WERI-Rb-1 (cell line): Measurements from ENCODE around the gene ANXA6.

Experiments used
- DNase-seq: peaks from one replicate; pipeline ENCODE4 v3.0.0-alpha.2; 2020
- H3K27ac ChIP-seq: fragments of 250-450 bp; sonication (Bioruptor Pico); 2 replicates; pipeline ENCODE4 v1.5.1; 2020; ENCODE audit warnings: mild to moderate bottlenecking, moderate library complexity
- H3K27me3 ChIP-seq: fragments of 250-450 bp; sonication (Bioruptor Pico); 2 replicates; pipeline ENCODE4 v1.5.1; 2021; ENCODE audit warnings: mild to moderate bottlenecking, low read depth, moderate library complexity; ENCODE audit not compliant: insufficient read depth, severe bottlenecking
- H3K36me3 ChIP-seq: fragments of 250-450 bp; sonication (Bioruptor Pico); 2 replicates; pipeline ENCODE4 v1.5.1; 2020; ENCODE audit warnings: mild to moderate bottlenecking, moderate library complexity
- H3K4me3 ChIP-seq: 2 replicates; pipeline ENCODE4 v1.5.1; 2011; ENCODE audit warnings: low read depth, mild to moderate bottlenecking, control low read depth, low read length
- H3K9me3 ChIP-seq: fragments of 250-450 bp; sonication (Bioruptor Pico); 2 replicates; pipeline ENCODE4 v1.5.1; 2021; ENCODE audit warnings: mild to moderate bottlenecking, moderate library complexity; ENCODE audit not compliant: severe bottlenecking
- TF ChIP-seq, protein P1 (sequence below): IDR thresholded peaks from 2 replicates; pipeline ENCODE4 v1.5.1; 2011; ENCODE audit warnings: low read depth, mild to moderate bottlenecking, control low read depth, inconsistent platforms, low read length

ANXA6 gene

DNA sequence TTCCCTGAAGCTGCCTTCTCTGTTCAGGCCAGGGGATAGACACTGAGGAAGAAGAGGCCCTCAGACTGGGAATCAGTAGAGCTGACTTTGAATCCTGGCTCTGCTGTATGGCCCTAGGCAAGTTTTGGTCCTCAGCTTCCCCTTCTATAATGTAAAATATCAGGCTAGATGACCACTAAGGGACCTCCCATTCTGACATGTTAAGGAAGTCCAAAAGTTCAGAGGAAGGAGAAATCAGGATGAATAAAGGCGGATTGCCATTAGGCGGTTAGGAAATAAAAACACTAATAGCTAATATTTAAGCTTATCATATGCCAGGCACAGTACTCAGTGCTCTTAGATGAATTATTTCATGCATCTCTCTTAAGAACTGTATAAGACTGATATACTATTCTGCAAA is 67.9 kb downstream of the ANXA6 start:
- DNase-seq: no peak
- TF ChIP-seq, protein P1, sequence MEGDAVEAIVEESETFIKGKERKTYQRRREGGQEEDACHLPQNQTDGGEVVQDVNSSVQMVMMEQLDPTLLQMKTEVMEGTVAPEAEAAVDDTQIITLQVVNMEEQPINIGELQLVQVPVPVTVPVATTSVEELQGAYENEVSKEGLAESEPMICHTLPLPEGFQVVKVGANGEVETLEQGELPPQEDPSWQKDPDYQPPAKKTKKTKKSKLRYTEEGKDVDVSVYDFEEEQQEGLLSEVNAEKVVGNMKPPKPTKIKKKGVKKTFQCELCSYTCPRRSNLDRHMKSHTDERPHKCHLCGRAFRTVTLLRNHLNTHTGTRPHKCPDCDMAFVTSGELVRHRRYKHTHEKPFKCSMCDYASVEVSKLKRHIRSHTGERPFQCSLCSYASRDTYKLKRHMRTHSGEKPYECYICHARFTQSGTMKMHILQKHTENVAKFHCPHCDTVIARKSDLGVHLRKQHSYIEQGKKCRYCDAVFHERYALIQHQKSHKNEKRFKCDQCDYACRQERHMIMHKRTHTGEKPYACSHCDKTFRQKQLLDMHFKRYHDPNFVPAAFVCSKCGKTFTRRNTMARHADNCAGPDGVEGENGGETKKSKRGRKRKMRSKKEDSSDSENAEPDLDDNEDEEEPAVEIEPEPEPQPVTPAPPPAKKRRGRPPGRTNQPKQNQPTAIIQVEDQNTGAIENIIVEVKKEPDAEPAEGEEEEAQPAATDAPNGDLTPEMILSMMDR: no peak
- H3K9me3 ChIP-seq: no peaks in the 10 kb centered on the region
- H3K4me3 ChIP-seq: no peak overlapping the region
- no peaks in the 10 kb centered on the region for H3K27me3 ChIP-seq
- H3K36me3 ChIP-seq: no peaks in the 10 kb centered on the region
- H3K27ac ChIP-seq: no peak overlapping the region

DNA sequence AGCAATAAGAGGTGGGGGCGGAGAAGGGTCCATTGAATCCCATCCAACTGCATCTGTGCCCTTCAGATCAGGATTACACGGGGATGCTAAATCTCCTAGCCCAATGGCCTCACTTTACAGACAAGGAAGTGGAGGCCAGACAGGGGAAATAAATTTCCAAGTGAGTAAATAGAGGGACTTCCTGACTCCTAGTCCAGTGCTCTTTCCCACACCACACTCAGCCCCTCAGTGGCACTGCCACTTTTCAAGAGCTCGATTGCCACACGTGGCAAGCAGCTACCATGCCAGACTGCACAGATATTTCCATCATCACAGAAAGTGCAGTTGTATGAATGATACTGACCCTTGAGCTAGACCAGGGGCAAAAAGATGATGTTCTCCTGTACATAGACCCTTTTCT is 68.6 kb downstream of the ANXA6 start:
- Histone ChIP-seq H3K36me3 (no peaks in the 10 kb centered on the region), H3K4me3 (no peak overlapping the region), H3K9me3 (no peaks in the 10 kb centered on the region), H3K27ac (no peak overlapping the region), H3K27me3 (no peaks in the 10 kb centered on the region)
- no peak for DNase-seq
- TF ChIP-seq, protein P1: no peak

DNA sequence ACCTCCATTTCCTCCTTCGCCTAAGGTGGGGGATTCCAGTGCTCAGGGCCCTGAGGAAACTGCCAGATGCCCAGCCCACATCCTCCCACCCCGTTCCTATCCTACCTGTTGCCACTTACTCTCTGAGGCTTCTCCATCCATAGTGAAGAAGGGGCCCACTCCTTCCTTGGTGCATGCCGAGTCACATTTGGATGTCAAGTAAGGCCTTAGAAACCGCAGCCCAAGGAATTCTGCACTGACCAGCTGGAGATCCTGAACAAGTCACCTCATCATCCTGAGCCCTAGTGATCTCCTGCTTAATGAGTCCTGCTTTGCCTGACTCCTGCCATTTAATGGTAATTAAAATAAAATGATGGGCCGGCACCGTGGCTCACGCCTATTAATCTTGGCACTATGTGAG is 70.1 kb downstream of the ANXA6 start:
- TF ChIP-seq, protein P1: no peak
- H3K4me3 ChIP-seq: no peak overlapping the region
- no peak for DNase-seq
- no peaks in the 10 kb centered on the region for H3K27me3 ChIP-seq
- H3K36me3 ChIP-seq: no peaks in the 10 kb centered on the region
- no peak overlapping the region for H3K27ac ChIP-seq
- H3K9me3 ChIP-seq: no peaks in the 10 kb centered on the region

DNA sequence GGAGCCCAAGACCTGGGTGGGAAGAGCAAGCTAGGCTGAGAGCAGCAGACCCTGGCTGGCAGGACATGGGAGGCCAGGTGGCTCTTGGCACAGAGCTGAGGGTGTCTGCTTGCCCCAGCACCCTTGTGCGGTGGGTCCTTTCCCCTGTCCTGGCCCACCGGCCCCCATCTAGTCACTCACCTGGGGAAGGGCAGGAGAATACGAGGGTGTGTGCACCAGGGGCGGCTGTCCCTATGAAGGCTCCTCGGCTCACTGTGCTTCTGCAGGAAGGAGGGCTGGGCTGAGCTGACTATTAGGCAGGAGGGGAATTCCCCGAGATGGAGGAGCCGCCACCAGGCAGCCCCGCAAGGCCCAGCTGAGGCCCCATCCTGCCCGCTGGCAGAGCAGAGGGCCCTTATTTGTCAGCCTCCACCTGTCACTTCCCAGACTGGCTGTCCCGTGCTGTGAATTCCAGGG is 70.6 kb downstream of the ANXA6 start:
- DNase-seq: no peak
- Histone ChIP-seq H3K36me3 (no peaks in the 10 kb centered on the region), H3K9me3 (no peaks in the 10 kb centered on the region), H3K27ac (no peak overlapping the region), H3K4me3 (no peak overlapping the region), H3K27me3 (no peaks in the 10 kb centered on the region)
- TF ChIP-seq, protein P1: no peak

DNA sequence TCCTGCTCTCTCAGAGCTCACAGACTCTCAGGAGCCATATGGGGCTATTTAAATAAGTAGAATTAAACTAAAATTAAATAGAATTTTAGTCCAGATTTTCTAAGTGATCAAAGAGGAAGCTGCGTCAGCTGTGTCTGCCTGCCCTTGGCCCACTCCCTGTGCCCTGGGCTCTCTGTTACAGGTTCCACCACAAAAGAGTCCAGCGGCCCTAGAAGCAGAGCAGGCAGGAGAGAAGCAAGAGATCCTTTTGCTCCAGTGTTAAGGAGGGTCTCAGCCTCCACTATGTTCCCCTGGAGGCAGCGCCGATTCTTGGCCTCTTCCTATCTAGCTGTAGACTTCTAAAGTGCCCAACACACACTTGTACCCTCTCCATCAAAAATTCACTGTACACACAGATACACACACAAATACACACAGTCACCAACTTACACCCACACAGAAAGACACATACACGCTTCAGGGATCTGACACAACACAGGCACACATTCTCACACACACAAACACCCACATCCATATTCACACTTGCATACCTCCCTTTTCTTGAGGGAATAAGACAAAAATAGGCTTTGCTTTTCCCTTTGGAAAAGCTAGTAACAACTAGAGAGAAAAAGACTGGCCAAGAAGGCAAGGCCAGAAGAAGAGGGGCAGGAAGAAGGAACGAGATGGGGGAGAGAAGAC is 71.2 kb downstream of the ANXA6 start:
- Histone ChIP-seq H3K4me3 (no peak overlapping the region), H3K9me3 (no peaks in the 10 kb centered on the region), H3K27ac (no peak overlapping the region), H3K27me3 (no peaks in the 10 kb centered on the region), H3K36me3 (no peaks in the 10 kb centered on the region)
- no peak for DNase-seq
- TF ChIP-seq, protein P1: no peak

DNA sequence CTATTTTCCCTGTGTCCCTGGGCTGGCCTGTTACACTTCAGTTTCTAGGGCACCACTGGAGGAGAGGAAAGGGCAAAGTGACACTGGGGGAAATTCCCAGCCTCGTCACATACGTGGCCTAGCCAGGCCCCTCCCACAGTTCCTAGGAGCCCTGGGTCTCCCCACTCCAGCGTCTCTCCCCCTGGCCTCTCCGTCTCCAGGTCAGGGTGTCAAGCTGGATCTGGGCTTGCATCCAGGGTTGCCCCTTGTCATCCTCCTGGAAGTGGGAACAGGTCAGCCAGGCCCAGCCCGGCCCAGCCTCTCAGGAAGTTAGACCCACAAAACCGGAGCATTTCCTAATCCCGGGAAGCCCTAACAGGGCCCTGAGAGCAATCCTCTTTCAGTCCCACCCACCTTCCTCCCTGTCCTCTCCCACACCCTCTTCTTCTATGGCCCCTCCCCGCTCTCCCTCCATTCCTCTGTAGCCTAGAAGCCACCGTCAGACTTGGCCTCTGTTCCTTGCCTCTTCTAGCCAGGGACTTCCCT is 72.0 kb downstream of the ANXA6 start:
- Histone ChIP-seq H3K27ac (no peak overlapping the region), H3K27me3 (no peaks in the 10 kb centered on the region), H3K4me3 (no peak overlapping the region), H3K9me3 (no peaks in the 10 kb centered on the region), H3K36me3 (0 out of 2 replicates have a peak, but pooled peaks cover 2% of the 10 kb centered on the region)
- no peak for DNase-seq
- TF ChIP-seq, protein P1: no peak
